GM12878 (cell line): ENCODE results near the gene PPFIA3. TPM values are rescaled to one million over a fixed set of nuclear protein-coding genes. Genes with fewer than 3 reads are reported as not detected.
A peak's percentile ranks its signal among the peaks of the same experiment; 100 is the strongest.

Experiments
- ATAC-seq: fragments of 200-7000 bp; cut with Tn5 transposase; 3 replicates; pipeline ENCODE4 v1.9.1; 2020; ENCODE audit warnings: mild to moderate bottlenecking, moderate library complexity
- Bru-seq: library from RNA; stranded (reverse); fragments of 400-500 nt; gene quantifications from one replicate; lab custom pipeline; 2021; lab: Mats Ljungman, UMichigan
- BruChase-seq, 2 experiments: library from RNA; stranded (reverse); fragments of 400-500 nt; gene quantifications; one replicate each; lab custom pipeline; 2021; lab: Mats Ljungman, UMichigan
- BruUV-seq: library from RNA; stranded (reverse); fragments of 400-500 nt; replicated peaks from 2 replicates; lab custom pipeline; 2021; lab: Mats Ljungman, UMichigan
- CTCF ChIA-PET: fragments of 300-600 bp; sonication (Branson Sonifier 250); formaldehyde crosslinking; extraction: SDS; loops from one replicate; lab custom pipeline; 2021; ENCODE audit warnings: inconsistent platforms; lab: Yijun Ruan, JAX
- POLR2A ChIA-PET: fragments of 350-600 bp; formaldehyde crosslinking; extraction: SDS; loops from one replicate; lab custom pipeline; 2021; ENCODE audit warnings: inconsistent platforms; lab: Charles Lee
- RAD21 ChIA-PET: fragments of 300-600 bp; sonication (Branson Sonifier 250); formaldehyde crosslinking; loops from one replicate; lab custom pipeline; 2023; ENCODE audit warnings: antibody characterized with exemption; ENCODE audit not compliant: unreplicated experiment; lab: Charles Lee
- SMC1A ChIA-PET: fragments of 300-600 bp; sonication (Branson Sonifier 250); formaldehyde crosslinking; loops from one replicate; lab custom pipeline; 2023; ENCODE audit not compliant: unreplicated experiment, uncharacterized antibody; lab: Charles Lee
- DNase-seq: peaks from one replicate; pipeline ENCODE4 v3.0.0-alpha.2; 2011; ENCODE audit warnings: low read depth, low spot score
- FAIRE-seq: peaks from 3 replicates; lab custom pipeline; 2011; peaks lifted over from hg19 to GRCh38; lab: Jason Lieb, UNC
- H2AFZ ChIP-seq: 2 replicates; pipeline ENCODE4 v1.6.0; 2011; ENCODE audit warnings: low read depth, low read length, control low read depth; ENCODE audit not compliant: control insufficient read depth
- H3K27ac ChIP-seq: 2 replicates; pipeline ENCODE4 v1.5.1; 2011; ENCODE audit warnings: control low read depth; ENCODE audit not compliant: control insufficient read depth, insufficient read depth
- H3K27me3 ChIP-seq, 2 experiments: replicated peaks in 1 of 2; 2 replicates each; pipeline versions ENCODE4 v1.6.0 to v1.6.1; 2011; ENCODE audit warnings: low read length in 1 of 2; ENCODE audit not compliant: control insufficient read depth in 2 of 2, insufficient read depth in 2 of 2
- H3K36me3 ChIP-seq, 2 experiments: 2 replicates each; pipeline ENCODE4 v1.5.1; 2011; ENCODE audit warnings: low read length in 1 of 2; ENCODE audit not compliant: control insufficient read depth in 2 of 2, insufficient read depth in 2 of 2
- H3K4me1 ChIP-seq: 2 replicates; pipeline ENCODE4 v1.6.1; 2011; ENCODE audit warnings: mild to moderate bottlenecking, low read length, moderate library complexity, mixed read lengths; ENCODE audit not compliant: control insufficient read depth, insufficient read depth
- H3K4me2 ChIP-seq: 2 replicates; pipeline ENCODE4 v1.6.0; 2011; ENCODE audit warnings: control low read depth; ENCODE audit not compliant: control insufficient read depth, insufficient read depth
- H3K4me3 ChIP-seq: fragments of 200-600 bp; sonication (generic); 2 replicates; pipeline ENCODE4 v1.5.1; 2016
- H3K79me2 ChIP-seq: 2 replicates; pipeline ENCODE4 v1.6.0; 2011; ENCODE audit warnings: low read length; ENCODE audit not compliant: control insufficient read depth, insufficient read depth
- H3K9ac ChIP-seq: 2 replicates; pipeline ENCODE4 v1.8.0; 2011; ENCODE audit warnings: low read length, control low read depth, mixed read lengths; ENCODE audit not compliant: control insufficient read depth, insufficient read depth
- H3K9me3 ChIP-seq: replicated peaks from 3 replicates; pipeline ENCODE4 v1.5.1; 2011; ENCODE audit warnings: mild to moderate bottlenecking, low read length; ENCODE audit not compliant: control insufficient read depth, insufficient read depth
- H4K20me1 ChIP-seq: 2 replicates; pipeline ENCODE4 v1.6.0; 2011; ENCODE audit not compliant: control insufficient read depth, insufficient read depth
- GATAD2B ChIP-seq: fragments of 450-650 bp; conservative IDR thresholded peaks from 2 replicates; pipeline ENCODE4 v1.6.1; 2017; ENCODE audit warnings: low read depth, mild to moderate bottlenecking, moderate library complexity
- IKZF1 ChIP-seq: fragments of 450-650 bp; conservative IDR thresholded peaks from 2 replicates; pipeline ENCODE4 v1.6.1; 2017; ENCODE audit warnings: antibody characterized with exemption, mild to moderate bottlenecking
- KDM1A ChIP-seq: fragments of 200-600 bp; sonication (generic); IDR thresholded peaks from 2 replicates; pipeline ENCODE4 v1.6.1; 2016; ENCODE audit warnings: borderline replicate concordance
- NR2F1 ChIP-seq: fragments of 450-650 bp; conservative IDR thresholded peaks from 2 replicates; pipeline ENCODE4 v1.6.1; 2017; ENCODE audit warnings: mild to moderate bottlenecking
- POU2F2 ChIP-seq: IDR thresholded peaks from 3 replicates; pipeline ENCODE4 v1.6.1; 2011; ENCODE audit warnings: low read depth, mild to moderate bottlenecking, low read length, borderline replicate concordance
- REST ChIP-seq: IDR thresholded peaks from 2 replicates; pipeline ENCODE4 v1.6.1; 2012; ENCODE audit warnings: mild to moderate bottlenecking, low read depth, low read length
- SIX5 ChIP-seq: IDR thresholded peaks from 2 replicates; pipeline ENCODE4 v1.6.1; 2011; ENCODE audit warnings: mild to moderate bottlenecking, low read depth, low read length, moderate library complexity; ENCODE audit not compliant: severe bottlenecking
- SUZ12 ChIP-seq: fragments of 200-600 bp; sonication (generic); IDR thresholded peaks from one replicate; pipeline ENCODE4 v1.6.1; 2018; ENCODE audit warnings: antibody characterized with exemption, mild to moderate bottlenecking; ENCODE audit not compliant: unreplicated experiment
- YBX1 ChIP-seq: fragments of 450-650 bp; IDR thresholded peaks from 2 replicates; pipeline ENCODE4 v1.6.1; 2016; ENCODE audit warnings: antibody characterized with exemption
- WGBS: methylation state at CpG from one replicate; pipeline ENCODE4 v1.1.6; 2016; ENCODE audit warnings: low lambda C conversion rate; ENCODE audit not compliant: insufficient replicate concordance, insufficient coverage; ENCODE audit errors: missing lambda C conversion rate; 5-methylcytosine and 5-hydroxymethylcytosine counted together
- in situ Hi-C: fragments of 300-500 bp; cut with MboI; formaldehyde crosslinking; loops from 9 replicates; pipeline ENCODE4 v1.14.3; 2018; ENCODE audit warnings: mixed read lengths
- intact Hi-C: fragments of 100-400 bp; cut with micrococcal nuclease; formaldehyde crosslinking; loops from one replicate; pipeline ENCODE4 v1.14.2; 2022; ENCODE audit not compliant: unreplicated experiment
- long read RNA-seq, 2 experiments: library from polyadenylated mRNA; unstranded; transcript quantifications; one replicate each; pipeline ENCODE4 v2.0.0, GENCODE V29; 2019 to 2020
- polyA minus RNA-seq, 3 experiments: library from RNA; depleted of rRNA, polyadenylated mRNA; stranded (reverse); fragments of >200 nt; gene quantifications; 2 replicates each; pipeline ENCODE4 v1.2.3, GENCODE V29; 2011
- polyA plus RNA-seq, 11 experiments: library from polyadenylated mRNA; depleted of rRNA in 4 of 11; unstranded in 6 of 11; stranded (reverse) in 5 of 11; fragments of >200 nt; fragmentation: Nextera tagmentation in 4 of 11; fragmentation: Illumina TruSeq in 1 of 11; extraction: Ambion mirVana in 4 of 11; extraction: Trizol in 1 of 11; gene quantifications; 1 replicate in 1 of 11; 2 replicates in 10 of 11; pipeline versions ENCODE4 v1.2.1 to v1.2.3, GENCODE V29; 2011 to 2016; ENCODE audit warnings: inconsistent platforms in 2 of 11, missing spikeins in 2 of 11, low read depth in 1 of 11
- total RNA-seq, 4 experiments: library from RNA; depleted of rRNA in 3 of 4; stranded (reverse); fragments of >200 nt in 3 of 4; fragmentation: Illumina TruSeq in 1 of 4; extraction: Trizol in 1 of 4; gene quantifications; 2 replicates each; pipeline versions ENCODE4 v1.2.1 to v1.2.3, GENCODE V29; 2013 to 2021

The PPFIA3 gene
- 3.5 and 5.8 TPM in 2 replicates for total RNA-seq (2013; cell fraction: nucleolus; rRNA removed)
- total RNA-seq (2014; rRNA removed) (0.73 and 0.87 TPM in 2 replicates), total RNA-seq (2014; rRNA removed; fragmentation: Illumina TruSeq; extraction: Trizol) (0.40 and 0.60 TPM in 2 replicates), total RNA-seq (2021) (1.3 and 1.7 TPM in 2 replicates), polyA plus RNA-seq (2011; rRNA removed) (0.71 and 0.79 TPM in 2 replicates), polyA plus RNA-seq (2014; fragmentation: Illumina TruSeq; extraction: Trizol) (0.21 TPM in 1 of 2 replicates, not detected in the other), polyA plus RNA-seq (2014; fragmentation: Nextera tagmentation; extraction: Ambion mirVana) (not detected), polyA plus RNA-seq (2014; rRNA removed) (0.62 and 1.3 TPM in 2 replicates), polyA plus RNA-seq (2016; fragmentation: Nextera tagmentation; extraction: Ambion mirVana) (under 1 TPM in 1 of 2 experiments, not detected in 1; 0.11 TPM), polyA minus RNA-seq (2011; rRNA and poly(A)+ RNA removed) (1.0 and 1.4 TPM in 2 replicates), Bru-seq, nascent RNA (percentile 28 among the genes with signal in this experiment), BruChase-seq, experiment 1, labeled RNA remaining after a 6-hour chase (percentile 37 among the genes with signal in this experiment), BruChase-seq, experiment 2, labeled RNA remaining after a 2-hour chase (percentile 33 among the genes with signal in this experiment)
- polyA plus RNA-seq (2011; ENCODE audit: low read depth), result 0.41 TPM
- polyA plus RNA-seq (2011; cell fraction: cytosol; rRNA removed), result 0.81 and 1.2 TPM in 2 replicates
- 6.1 and 6.5 TPM in 2 replicates for polyA plus RNA-seq (2011; cell fraction: nucleus; rRNA removed)
- 0.69 and 1.0 TPM in 2 replicates for polyA plus RNA-seq (2012)
- 0.52 and 1.3 TPM in 2 replicates for polyA minus RNA-seq (2011; cell fraction: cytosol; rRNA and poly(A)+ RNA removed)
- polyA minus RNA-seq (2011; cell fraction: nucleus; rRNA and poly(A)+ RNA removed), result 1.2 and 3.8 TPM in 2 replicates
- long read RNA-seq, experiment 1, partial matches to known transcripts, result 0 of 1 reads
- long read RNA-seq, experiment 1, other reads (novel, unspliced or antisense), result 1 of 1 reads
- long read RNA-seq, experiment 2, result 0 reads

GRCh38 chr19:49119411-49120324 lies at the start of gene PPFIA3:
Gene PPFIA3 (plus strand): TSS chr19:49119544. CDS start chr19:49127874, 8,330 bp downstream.
- FAIRE-seq, result no peak
- ChIA-PET RAD21 (no interaction called here), SMC1A (no interaction called here), POLR2A (no interaction called here), CTCF (interaction anchor here (1.2 to 1.6 kb wide), 2 partner anchors 13 to 22 kb away, joined by 3 to 4 read pairs; no protein-coding TSS in a partner anchor)
- H3K27ac ChIP-seq, result peak within 1 kb of the TSS; percentile 73
- no peaks in the 10 kb centered on the region for H4K20me1 ChIP-seq
- in situ Hi-C loops (no loop called here), intact Hi-C loops (no loop called here)
- H3K9ac ChIP-seq, result peak within 1 kb of the TSS; percentile 76
- peak within 1 kb of the TSS; percentile 60; the same call in 1 of the 2 replicates for H3K4me3 ChIP-seq
- H3K4me1 ChIP-seq, result peaks cover 8% of the 10 kb centered on the region; the same call in 1 of the 2 replicates
- no TSS peak for BruUV-seq
- H2AFZ ChIP-seq, result peak within 1 kb of the TSS; percentile 96
- DNase-seq, result no peak
- H3K36me3 ChIP-seq, result no peaks in the 10 kb centered on the region
- peak within 1 kb of the TSS; percentile 75 for H3K4me2 ChIP-seq
- no peaks in the 10 kb centered on the region for H3K9me3 ChIP-seq
- ATAC-seq, result no peak; the same call in 2 of the 3 replicates
- H3K79me2 ChIP-seq, result no peaks in the 10 kb centered on the region
- TF ChIP-seq POU2F2, result no peak
- 0 out of 2 replicates have a peak, but pooled peaks have one; percentile 21 for TF ChIP-seq IKZF1
- no peak for TF ChIP-seq KDM1A
- TF ChIP-seq REST, result peak; percentile 80
- no peak for TF ChIP-seq YBX1
- peak; percentile 46; the same call in 1 of the 2 replicates for TF ChIP-seq GATAD2B
- no peak for TF ChIP-seq SIX5
- TF ChIP-seq SUZ12, result peak; percentile 71
- TF ChIP-seq NR2F1, result 0 out of 2 replicates have a peak, but pooled peaks have one; percentile 36
- H3K27me3 ChIP-seq, result peaks cover 7 to 8% of the 10 kb centered on the region in 2 experiments
- 3% methylated on average over 52 of the region's 90 CpGs for WGBS
